Activated CD4-positive, alpha-beta T cell treated with anti-CD3 and anti-CD28 coated beads for 48 hours (primary cell): ENCODE data around the gene CADM1.

Experiments
- DNase-seq: peaks from one replicate; pipeline ENCODE4 v3.0.0-alpha.2; 2020

The CADM1 gene

GRCh38 chr11:115198321-115198741 is 305.9 kb downstream of the CADM1 start:
- DNase-seq = no peak

GRCh38 chr11:115197433-115197832 is 306.8 kb downstream of the CADM1 start:
- no peak for DNase-seq

- no peak for DNase-seq
These were observed 307.2 kb downstream of the CADM1 start for GRCh38 chr11:115197031-115197430.

GRCh38 chr11:115194802-115195110 is 309.5 kb downstream of the CADM1 start:
- DNase-seq = no peak

GRCh38 chr11:115193914-115194801 is 310.1 kb downstream of the CADM1 start:
- no peak for DNase-seq

GRCh38 chr11:115191761-115192160 is 312.5 kb downstream of the CADM1 start:
- DNase-seq = no peak

- no peak for DNase-seq
These were observed 314.0 kb downstream of the CADM1 start for GRCh38 chr11:115190196-115190595.

GRCh38 chr11:115188898-115189278 is 315.3 kb downstream of the CADM1 start:
- no peak for DNase-seq

GRCh38 chr11:115188188-115188897 is 315.9 kb downstream of the CADM1 start:
- DNase-seq = no peak

- DNase-seq = no peak
These were observed 318.3 kb downstream of the CADM1 start for GRCh38 chr11:115185931-115186330.

- no peak for DNase-seq
These were observed 318.7 kb downstream of the CADM1 start for GRCh38 chr11:115185507-115185906.

GRCh38 chr11:115184901-115185300 is 319.3 kb downstream of the CADM1 start:
- no peak for DNase-seq

GRCh38 chr11:115183830-115184229 is 320.4 kb downstream of the CADM1 start:
- no peak for DNase-seq

GRCh38 chr11:115183136-115183535 is 321.1 kb downstream of the CADM1 start:
- no peak for DNase-seq

- DNase-seq = no peak
These were observed 321.8 kb downstream of the CADM1 start for GRCh38 chr11:115182282-115182955.

GRCh38 chr11:115181538-115181937 is 322.7 kb downstream of the CADM1 start:
- DNase-seq = no peak

- no peak for DNase-seq
These were observed 323.9 kb downstream of the CADM1 start for GRCh38 chr11:115180272-115180671.

GRCh38 chr11:115179636-115180035 is 324.6 kb downstream of the CADM1 start:
- no peak for DNase-seq

GRCh38 chr11:115178705-115179104 is 325.5 kb downstream of the CADM1 start:
- DNase-seq = no peak

GRCh38 chr11:115173136-115173535 is 331.1 kb downstream of the CADM1 start:
- no peak for DNase-seq

GRCh38 chr11:115170133-115170815 is 333.9 kb downstream of the CADM1 start:
- peak; percentile 39 for DNase-seq

GRCh38 chr11:115169251-115169650 is 335.0 kb downstream of the CADM1 start:
- no peak for DNase-seq

- DNase-seq = no peak
These were observed 335.5 kb downstream of the CADM1 start for GRCh38 chr11:115168686-115169085.
